ENCODE measurements around the gene CDH8. TPM values are rescaled to one million over a fixed set of nuclear protein-coding genes. Genes with fewer than 3 reads are reported as not detected.

CDH8 gene
- polyA plus RNA-seq, 1 of the 3 experiments (the other 2 are of a cell fraction), result 0.05 TPM

DNA sequence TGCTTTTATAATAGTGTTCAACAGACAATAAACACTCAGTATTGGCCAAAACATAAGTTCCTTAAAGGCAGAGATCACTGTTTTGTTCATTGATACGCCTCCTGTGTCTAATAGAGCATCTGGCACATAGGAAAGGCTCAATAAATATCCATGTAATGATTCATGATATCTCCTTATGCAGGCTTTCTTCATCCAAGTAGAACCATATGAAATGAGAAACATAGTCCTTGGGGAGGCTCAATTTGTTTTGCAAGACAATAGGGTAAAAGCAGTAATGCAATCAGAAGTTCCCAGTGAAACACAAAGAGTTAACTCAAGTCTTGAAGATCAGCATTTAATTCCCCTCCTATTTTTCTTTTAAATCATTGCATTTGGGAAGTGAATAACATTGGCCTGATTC, 16.4 kb downstream of the CDH8 start (continued):
- TF ChIP-seq, protein P1, sequence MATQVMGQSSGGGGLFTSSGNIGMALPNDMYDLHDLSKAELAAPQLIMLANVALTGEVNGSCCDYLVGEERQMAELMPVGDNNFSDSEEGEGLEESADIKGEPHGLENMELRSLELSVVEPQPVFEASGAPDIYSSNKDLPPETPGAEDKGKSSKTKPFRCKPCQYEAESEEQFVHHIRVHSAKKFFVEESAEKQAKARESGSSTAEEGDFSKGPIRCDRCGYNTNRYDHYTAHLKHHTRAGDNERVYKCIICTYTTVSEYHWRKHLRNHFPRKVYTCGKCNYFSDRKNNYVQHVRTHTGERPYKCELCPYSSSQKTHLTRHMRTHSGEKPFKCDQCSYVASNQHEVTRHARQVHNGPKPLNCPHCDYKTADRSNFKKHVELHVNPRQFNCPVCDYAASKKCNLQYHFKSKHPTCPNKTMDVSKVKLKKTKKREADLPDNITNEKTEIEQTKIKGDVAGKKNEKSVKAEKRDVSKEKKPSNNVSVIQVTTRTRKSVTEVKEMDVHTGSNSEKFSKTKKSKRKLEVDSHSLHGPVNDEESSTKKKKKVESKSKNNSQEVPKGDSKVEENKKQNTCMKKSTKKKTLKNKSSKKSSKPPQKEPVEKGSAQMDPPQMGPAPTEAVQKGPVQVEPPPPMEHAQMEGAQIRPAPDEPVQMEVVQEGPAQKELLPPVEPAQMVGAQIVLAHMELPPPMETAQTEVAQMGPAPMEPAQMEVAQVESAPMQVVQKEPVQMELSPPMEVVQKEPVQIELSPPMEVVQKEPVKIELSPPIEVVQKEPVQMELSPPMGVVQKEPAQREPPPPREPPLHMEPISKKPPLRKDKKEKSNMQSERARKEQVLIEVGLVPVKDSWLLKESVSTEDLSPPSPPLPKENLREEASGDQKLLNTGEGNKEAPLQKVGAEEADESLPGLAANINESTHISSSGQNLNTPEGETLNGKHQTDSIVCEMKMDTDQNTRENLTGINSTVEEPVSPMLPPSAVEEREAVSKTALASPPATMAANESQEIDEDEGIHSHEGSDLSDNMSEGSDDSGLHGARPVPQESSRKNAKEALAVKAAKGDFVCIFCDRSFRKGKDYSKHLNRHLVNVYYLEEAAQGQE (IDR thresholded peaks at IDR 0.05; ENCODE audit: low read depth, low read length), result no peak

DNA sequence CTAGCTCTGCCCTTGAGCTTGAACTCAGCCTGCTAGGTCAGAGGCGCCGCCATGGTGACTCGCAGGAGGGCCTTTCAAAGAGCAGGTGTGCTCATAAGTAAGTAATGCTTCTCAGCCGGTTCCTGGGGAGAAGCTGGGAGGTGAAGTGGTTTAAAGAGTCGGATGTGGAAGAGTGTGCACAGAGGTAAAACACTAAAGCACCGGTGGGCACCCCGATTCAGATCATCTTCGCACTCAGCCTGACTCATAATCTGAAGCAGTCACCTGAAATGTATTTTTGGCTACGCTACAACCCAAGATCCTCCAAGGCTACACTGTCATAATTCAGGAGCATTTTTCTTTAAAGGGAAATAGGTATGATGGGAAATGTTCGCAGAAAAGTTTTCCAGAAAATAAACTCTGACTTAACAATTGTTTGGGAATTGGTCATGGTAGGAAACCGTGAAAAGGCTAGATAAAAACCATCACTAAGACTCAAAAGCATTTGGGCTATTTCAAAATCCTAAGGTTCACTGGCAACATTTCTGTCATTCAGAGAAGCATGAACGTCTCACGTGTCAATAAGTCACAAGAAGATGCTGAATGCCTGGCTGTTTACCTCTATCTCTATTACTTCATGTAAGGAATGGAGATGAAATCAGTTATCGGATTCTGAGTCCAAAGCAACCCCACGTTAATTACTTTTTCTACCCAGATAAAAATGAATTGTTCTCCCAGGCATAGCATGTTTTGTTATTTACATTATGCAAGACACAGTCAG, 17.8 kb downstream of the CDH8 start:
- H3K9ac ChIP-seq, result no peak overlapping the region

DNA sequence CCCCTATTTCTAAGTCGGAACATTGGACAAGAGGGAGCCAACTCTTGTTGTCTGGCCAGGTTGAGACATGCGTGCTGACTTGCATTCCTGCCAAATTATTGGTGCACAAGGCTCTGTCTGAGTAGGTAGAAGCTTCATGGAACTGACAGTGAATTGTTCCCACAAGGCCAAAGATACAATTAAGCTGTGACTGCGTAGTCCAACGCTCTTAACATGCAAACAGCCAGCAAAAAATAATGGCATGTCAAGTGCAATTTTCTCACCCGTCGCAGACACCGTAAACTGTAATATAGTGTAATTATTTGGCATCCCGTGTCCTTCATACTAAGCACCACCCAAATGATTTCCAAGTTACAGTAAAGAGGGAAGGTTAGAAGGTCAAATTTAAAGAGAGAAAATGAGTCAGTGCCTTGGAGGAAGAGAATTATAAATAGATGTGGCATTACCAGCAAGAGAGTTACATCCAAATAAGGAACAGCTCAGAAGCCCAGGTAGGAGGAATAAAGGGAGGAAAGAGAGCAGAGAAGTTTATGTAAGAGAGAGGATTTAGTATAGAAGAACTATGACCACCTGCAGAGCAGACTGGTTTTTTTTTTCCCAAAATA, 21.8 kb downstream of the CDH8 start:
- Histone ChIP-seq H3K9ac (no peak overlapping the region), H3K27ac (ENCODE audit: low read depth in 2 of 2, low read length in 1 of 2) (no peak overlapping the region), H3K27me3 (ENCODE audit: insufficient read depth) (no peaks in the 10 kb centered on the region), H3K4me3 (ENCODE audit: low read depth in 2 of 2, low read length in 1 of 2) (no peak overlapping the region), H3K9me3 (no peaks in the 10 kb centered on the region), H3K79me2 (ENCODE audit: insufficient read depth) (no peaks in the 10 kb centered on the region), H3K9me2 (no peaks in the 10 kb centered on the region), H3F3A (replicated peaks; ENCODE audit: insufficient read depth) (no peaks in the 10 kb centered on the region), H3K4me2 (no peak overlapping the region), H3K36me3 (replicated peaks in 1 of 2; ENCODE audit: control insufficient read depth in 1 of 2, insufficient read depth in 2 of 2, low read length in 1 of 2) (no peaks in the 10 kb centered on the region), H3K4me1 (ENCODE audit: control insufficient read depth in 1 of 2, insufficient read depth in 2 of 2, low read depth in 1 of 2, low read length in 1 of 2) (no peaks in the 10 kb centered on the region), H4K20me1 (ENCODE audit: insufficient read depth) (no peaks in the 10 kb centered on the region), H2AFZ (ENCODE audit: low read depth) (no peak overlapping the region; the same call in 1 of the 2 replicates)
- ChIA-PET CTCF (interaction anchor here (0.9 kb wide), 1 partner anchor 27 kb away, joined by 4 read pairs; no protein-coding TSS in a partner anchor), POLR2A (no interaction called here)
- DNase-seq, result no peak
- WGBS (ENCODE audit: low lambda C conversion rate), result 44% methylated on average over 8 of the region's 8 CpGs
- no peak for TF ChIP-seq RXRA (IDR thresholded peaks at IDR 0.05; ENCODE audit: borderline replicate concordance, low read depth)
- TF ChIP-seq, protein P2, sequence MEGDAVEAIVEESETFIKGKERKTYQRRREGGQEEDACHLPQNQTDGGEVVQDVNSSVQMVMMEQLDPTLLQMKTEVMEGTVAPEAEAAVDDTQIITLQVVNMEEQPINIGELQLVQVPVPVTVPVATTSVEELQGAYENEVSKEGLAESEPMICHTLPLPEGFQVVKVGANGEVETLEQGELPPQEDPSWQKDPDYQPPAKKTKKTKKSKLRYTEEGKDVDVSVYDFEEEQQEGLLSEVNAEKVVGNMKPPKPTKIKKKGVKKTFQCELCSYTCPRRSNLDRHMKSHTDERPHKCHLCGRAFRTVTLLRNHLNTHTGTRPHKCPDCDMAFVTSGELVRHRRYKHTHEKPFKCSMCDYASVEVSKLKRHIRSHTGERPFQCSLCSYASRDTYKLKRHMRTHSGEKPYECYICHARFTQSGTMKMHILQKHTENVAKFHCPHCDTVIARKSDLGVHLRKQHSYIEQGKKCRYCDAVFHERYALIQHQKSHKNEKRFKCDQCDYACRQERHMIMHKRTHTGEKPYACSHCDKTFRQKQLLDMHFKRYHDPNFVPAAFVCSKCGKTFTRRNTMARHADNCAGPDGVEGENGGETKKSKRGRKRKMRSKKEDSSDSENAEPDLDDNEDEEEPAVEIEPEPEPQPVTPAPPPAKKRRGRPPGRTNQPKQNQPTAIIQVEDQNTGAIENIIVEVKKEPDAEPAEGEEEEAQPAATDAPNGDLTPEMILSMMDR (IDR thresholded peaks at IDR 0.05), result no peak
- no peak for TF ChIP-seq POLR2AphosphoS5 (IDR thresholded peaks at IDR 0.05; ENCODE audit: low read depth, low read length)
- TF ChIP-seq USF2 (IDR thresholded peaks at IDR 0.05; ENCODE audit: borderline replicate concordance, low read depth, low read length), result no peak
- no peak for TF ChIP-seq GABPA (IDR thresholded peaks at IDR 0.05; ENCODE audit: low read depth)
- TF ChIP-seq RCOR1 (IDR thresholded peaks at IDR 0.05; ENCODE audit: low read length), result no peak
- no peak for TF ChIP-seq RFX5 (IDR thresholded peaks at IDR 0.05; ENCODE audit: low read length)
- TF ChIP-seq EP300 (IDR thresholded peaks at IDR 0.05; ENCODE audit: borderline replicate concordance in 1 of 2, low read depth in 1 of 2, low read length in 1 of 2), result no peak
- no peak for TF ChIP-seq TCF12 (IDR thresholded peaks at IDR 0.05)

More for the DNA sequence above, 17.8 kb downstream of the CDH8 start:
- no peak overlapping the region for H2AFZ ChIP-seq (ENCODE audit: low read depth)
- H4K20me1 ChIP-seq (ENCODE audit: insufficient read depth), result no peaks in the 10 kb centered on the region
- no peaks in the 10 kb centered on the region for H3K4me1 ChIP-seq (ENCODE audit: control insufficient read depth in 1 of 2, insufficient read depth in 2 of 2, low read depth in 1 of 2, low read length in 1 of 2)
- H3K79me2 ChIP-seq (ENCODE audit: insufficient read depth), result no peaks in the 10 kb centered on the region
- H3K4me3 ChIP-seq (ENCODE audit: low read depth in 2 of 2, low read length in 1 of 2), result no peak overlapping the region
- no peaks in the 10 kb centered on the region for H3K36me3 ChIP-seq (replicated peaks in 1 of 2; ENCODE audit: control insufficient read depth in 1 of 2, insufficient read depth in 2 of 2, low read length in 1 of 2)
- WGBS (ENCODE audit: low lambda C conversion rate), result 34% methylated on average over 14 of the region's 15 CpGs
- no peaks in the 10 kb centered on the region for H3K9me2 ChIP-seq
- ChIA-PET POLR2A (no interaction called here), CTCF (no interaction called here)
- no peaks in the 10 kb centered on the region for H3F3A ChIP-seq (replicated peaks; ENCODE audit: insufficient read depth)
- H3K4me2 ChIP-seq, result no peak overlapping the region
- no peaks in the 10 kb centered on the region for H3K27me3 ChIP-seq (ENCODE audit: insufficient read depth)
- no peak overlapping the region for H3K27ac ChIP-seq (ENCODE audit: low read depth in 2 of 2, low read length in 1 of 2)
- no peaks in the 10 kb centered on the region for H3K9me3 ChIP-seq
- TF ChIP-seq, protein P3, sequence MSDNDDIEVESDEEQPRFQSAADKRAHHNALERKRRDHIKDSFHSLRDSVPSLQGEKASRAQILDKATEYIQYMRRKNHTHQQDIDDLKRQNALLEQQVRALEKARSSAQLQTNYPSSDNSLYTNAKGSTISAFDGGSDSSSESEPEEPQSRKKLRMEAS (IDR thresholded peaks at IDR 0.05; ENCODE audit: low read depth), result no peak
- TF ChIP-seq TAF1 (IDR thresholded peaks at IDR 0.05; ENCODE audit: borderline replicate concordance, low read depth, low read length) (no peak), USF2 (IDR thresholded peaks at IDR 0.05; ENCODE audit: borderline replicate concordance, low read depth, low read length) (no peak), MXI1 (IDR thresholded peaks at IDR 0.05; ENCODE audit: low read depth, low read length) (no peak), ELF1 (IDR thresholded peaks at IDR 0.05) (no peak)
- no peak for DNase-seq

All from SK-N-SH (cell line).